ENCODE data around the gene RTP5. TPM values are rescaled to one million over a fixed set of nuclear protein-coding genes. Genes with fewer than 3 reads are reported as not detected.
"Not testable (repeated sequence)": the region's sequence is repeated elsewhere in the genome, so short reads cannot be mapped to it uniquely, and the experiment has no call there.

Gene RTP5
- total and polyA plus RNA-seq, 8 donors = 0.10 TPM; not detected in 7

DNA sequence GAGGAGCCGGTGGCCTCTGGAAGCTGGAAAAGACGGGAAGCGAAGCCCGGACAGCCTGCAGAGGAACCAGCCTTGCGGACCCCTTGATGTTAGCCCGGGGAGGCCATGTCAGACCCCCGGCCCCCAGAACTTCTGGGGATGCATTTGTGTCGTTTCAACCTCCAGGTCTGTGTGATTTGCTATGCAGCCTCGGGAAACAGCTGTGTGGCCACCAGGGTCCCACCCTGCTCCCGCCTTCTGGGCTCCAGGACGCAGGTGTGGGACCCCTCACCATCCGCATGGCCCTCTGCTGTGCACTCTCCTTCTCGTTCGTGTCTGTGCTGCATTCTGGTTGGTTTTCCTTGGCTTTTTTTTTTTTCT, 47.3 kb upstream of the RTP5 start:
- no peak for TF ChIP-seq CTCF (IDR thresholded peaks at IDR 0.05)
- peak in 1 of 4 donors; percentile 41 for DNase-seq
- H3K4me1 ChIP-seq = peaks cover 0 to 3% of the 10 kb centered on the region in 2 donors

GRCh38 chr2:241823531-241824437, 45.7 kb upstream of the RTP5 start:
- ATAC-seq; intact Hi-C loops (cut with DNase I); H3K4me1 ChIP-seq; H3K4me3 ChIP-seq; H3K36me3 ChIP-seq; H3K27ac ChIP-seq; H3K27me3 ChIP-seq: not testable (repeated sequence)
- H3K9me3 ChIP-seq = peaks cover 0 to 16% of the 10 kb centered on the region in 2 donors
- peak in 1 of 4 donors; percentile 41 for DNase-seq

More for the DNA sequence above, 47.3 kb upstream of the RTP5 start:
- Histone ChIP-seq H3K4me3 (no peak overlapping the region), H3K27me3 (peaks cover 0 to 11% of the 10 kb centered on the region in 2 donors), H3K27ac (no peak overlapping the region), H3K36me3 (no peaks in the 10 kb centered on the region), H3K9me3 (peaks cover 0 to 8% of the 10 kb centered on the region in 2 donors)
- ATAC-seq = no peak
- intact Hi-C loops (cut with DNase I) = no loop called here

- TF ChIP-seq CTCF (IDR thresholded peaks at IDR 0.05) = no peak
- no peak for ATAC-seq
These were observed 42.1 kb upstream of the RTP5 start for GRCh38 chr2:241827394-241827793.

GRCh38 chr2:241833101-241833663, 36.3 kb upstream of the RTP5 start:
- H3K36me3 ChIP-seq = no peaks in the 10 kb centered on the region
- TF ChIP-seq CTCF (IDR thresholded peaks at IDR 0.05) = no peak
- no peaks in the 10 kb centered on the region for H3K9me3 ChIP-seq
- intact Hi-C loops (cut with DNase I) = no loop called here
- H3K27ac ChIP-seq = no peak overlapping the region
- peaks cover 0 to 30% of the 10 kb centered on the region in 2 donors for H3K27me3 ChIP-seq
- H3K4me3 ChIP-seq = no peak overlapping the region
- ATAC-seq = no peak
- DNase-seq = no peak
- no peaks in the 10 kb centered on the region for H3K4me1 ChIP-seq

More at GRCh38 chr2:241827394-241827793, 42.1 kb upstream of the RTP5 start:
- no peak overlapping the region for H3K4me3 ChIP-seq
- intact Hi-C loops (cut with DNase I) = no loop called here
- H3K27me3 ChIP-seq = peaks cover 0 to 8% of the 10 kb centered on the region in 2 donors
- H3K4me1 ChIP-seq = no peaks in the 10 kb centered on the region
- no peak overlapping the region for H3K27ac ChIP-seq
- peaks cover 0 to 16% of the 10 kb centered on the region in 2 donors for H3K9me3 ChIP-seq
- DNase-seq = no peak
- no peaks in the 10 kb centered on the region for H3K36me3 ChIP-seq

- ATAC-seq; H3K4me3 ChIP-seq; H3K27ac ChIP-seq; H3K4me1 ChIP-seq; DNase-seq; H3K9me3 ChIP-seq; H3K36me3 ChIP-seq; intact Hi-C loops (cut with DNase I): not testable (repeated sequence)
- H3K27me3 ChIP-seq = peaks cover 0 to 30% of the 10 kb centered on the region in 2 donors
These were observed 35.6 kb upstream of the RTP5 start for GRCh38 chr2:241833756-241834526.

Measured in left lung (tissue), 10 donors.